K562 treated with DMSO at 1 percent for 48 hours (cell line): Measurements from ENCODE around the gene MAGEA10. TPM values are rescaled to one million over a fixed set of nuclear protein-coding genes. Genes with fewer than 3 reads are reported as not detected.

Experiments used
- total RNA-seq: library from RNA; unstranded; fragments of 300-600 nt; gene quantifications from 2 replicates; pipeline ENCODE4 v1.2.3, GENCODE V29; 2022; ENCODE audit warnings: low replicate concordance; ENCODE audit errors: extremely low read depth

The MAGEA10 gene
- not detected in 2 replicates for total RNA-seq

GRCh38 chrX:152138388-152138784 is at the start of gene MAGEA10:
Gene MAGEA10 (minus strand): TSS chrX:152138577. CDS start chrX:152135620, 2,957 bp downstream.

Other genes starting within 250 kb of the MAGEA10 start
- gene MAGEA4, start 225.7 kb downstream of the MAGEA10 start, total RNA-seq, result not detected in 2 replicates
- gene GABRE, start 163.9 kb downstream of the MAGEA10 start, total RNA-seq, result not detected in 2 replicates